Smooth muscle cell (in vitro differentiated cells): ENCODE measurements around the gene FBH1. TPM values are rescaled to one million over a fixed set of nuclear protein-coding genes. Genes with fewer than 3 reads are reported as not detected.
A peak's percentile ranks its signal among the peaks of the same experiment; 100 is the strongest.
"Not testable (repeated sequence)": the region's sequence is repeated elsewhere in the genome, so short reads cannot be mapped to it uniquely, and the experiment has no call there.

ENCODE experiments used
- DNase-seq: peaks from one replicate; lab custom pipeline; 2025; ENCODE audit not compliant: unreplicated experiment; lab: John Stamatoyannopoulos, UW
- H2AFZ ChIP-seq: fragments of 200-600 bp; sonication (generic); 2 replicates; pipeline ENCODE4 v1.6.0; 2016; ENCODE audit warnings: antibody characterized with exemption, low read depth, mild to moderate bottlenecking
- H3F3A ChIP-seq: fragments of 200-600 bp; sonication (generic); 2 replicates; pipeline ENCODE4 v1.6.0; 2017; ENCODE audit warnings: antibody characterized with exemption, low read depth
- H3K27ac ChIP-seq: fragments of 200-600 bp; sonication (generic); 2 replicates; pipeline ENCODE4 v1.5.1; 2016; ENCODE audit warnings: low read depth, mild to moderate bottlenecking
- H3K27me3 ChIP-seq: fragments of 200-600 bp; sonication (generic); 2 replicates; pipeline ENCODE4 v1.6.1; 2016; ENCODE audit warnings: low read depth, mild to moderate bottlenecking
- H3K36me3 ChIP-seq: fragments of 200-600 bp; sonication (generic); 2 replicates; pipeline ENCODE4 v1.5.1; 2016; ENCODE audit warnings: low read depth
- H3K4me1 ChIP-seq: fragments of 200-600 bp; sonication (generic); 2 replicates; pipeline ENCODE4 v1.5.1; 2016; ENCODE audit warnings: low read depth
- H3K4me2 ChIP-seq: fragments of 200-600 bp; sonication (generic); 2 replicates; pipeline ENCODE4 v1.6.0; 2016; ENCODE audit warnings: mild to moderate bottlenecking
- H3K4me3 ChIP-seq: fragments of 200-600 bp; sonication (generic); 2 replicates; pipeline ENCODE4 v1.5.1; 2016; ENCODE audit warnings: mild to moderate bottlenecking
- H3K79me2 ChIP-seq: fragments of 200-600 bp; sonication (generic); 2 replicates; pipeline ENCODE4 v1.6.0; 2016; ENCODE audit warnings: low read depth, mild to moderate bottlenecking
- H3K9ac ChIP-seq: fragments of 200-600 bp; sonication (generic); 2 replicates; pipeline ENCODE4 v1.6.0; 2016; ENCODE audit warnings: low read depth
- H3K9me3 ChIP-seq: fragments of 200-600 bp; sonication (generic); replicated peaks from 2 replicates; pipeline ENCODE4 v1.5.1; 2016; ENCODE audit warnings: low read depth
- H4K20me1 ChIP-seq: fragments of 200-600 bp; sonication (generic); 2 replicates; pipeline ENCODE4 v1.6.0; 2016; ENCODE audit warnings: low read depth
- CTCF ChIP-seq: fragments of 200-600 bp; sonication (generic); IDR thresholded peaks from 2 replicates; pipeline ENCODE4 v1.5.1; 2017; ENCODE audit warnings: borderline replicate concordance, mild to moderate bottlenecking, antibody characterized with exemption; ENCODE audit not compliant: insufficient read depth, poor library complexity, severe bottlenecking
- WGBS: methylation state at CpG from one replicate; pipeline ENCODE4 v1.1.7; 2016; ENCODE audit warnings: low lambda C conversion rate; 5-methylcytosine and 5-hydroxymethylcytosine counted together
- polyA plus RNA-seq: library from polyadenylated mRNA; unstranded; fragments of >200 nt; fragmentation: Nextera tagmentation; extraction: Ambion mirVana; gene quantifications from 2 replicates; pipeline ENCODE4 v1.2.1, GENCODE V29; 2016
- total RNA-seq: library from RNA; depleted of rRNA; stranded (reverse); fragments of >200 nt; gene quantifications from 2 replicates; pipeline ENCODE4 v1.2.3, GENCODE V29; 2014

The FBH1 gene
- total and polyA plus RNA-seq, 2 experiments from 2014 or later, result 68.4 to 70.0 TPM

DNA sequence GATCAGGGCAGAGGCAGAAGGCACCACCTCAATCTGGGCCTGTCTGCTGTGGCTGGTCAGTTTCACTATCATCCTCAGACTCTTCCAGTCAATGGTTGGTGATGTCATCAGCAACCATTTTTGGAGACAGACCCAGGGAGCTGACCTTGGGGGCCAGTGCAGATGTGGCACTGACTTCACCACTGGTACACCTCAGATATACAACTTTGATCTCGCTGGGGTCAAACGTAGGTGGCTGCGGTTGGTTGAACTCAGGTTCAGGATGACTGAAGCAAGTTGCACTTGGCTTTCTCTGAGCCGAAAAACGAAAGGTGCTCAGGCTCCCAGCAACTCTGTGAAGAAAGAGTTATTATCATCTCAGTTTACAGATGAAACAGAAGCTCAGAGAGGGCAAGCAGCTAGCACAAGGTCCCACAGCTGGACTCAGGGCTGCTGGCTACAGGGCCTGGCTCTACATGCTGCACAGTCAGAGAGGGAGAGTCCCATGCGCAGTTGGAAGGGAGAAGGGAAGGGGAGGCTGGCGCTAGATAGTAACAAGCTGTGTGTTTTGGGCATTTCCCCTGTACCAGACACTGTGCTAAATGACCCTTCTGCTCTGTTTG lies 27.6 kb upstream of the FBH1 start:
- no peak for DNase-seq
- peak overlapping the region; percentile 85 for H3K27ac ChIP-seq
- H3K4me2 ChIP-seq, result no peak overlapping the region
- no peak overlapping the region for H3K9ac ChIP-seq
- H3K36me3 ChIP-seq, result no peaks in the 10 kb centered on the region
- no peaks in the 10 kb centered on the region for H4K20me1 ChIP-seq
- WGBS, result over 99% methylated on average over 7 of the region's 7 CpGs
- no peak overlapping the region for H3K4me3 ChIP-seq
- H3K4me1 ChIP-seq, result no peaks in the 10 kb centered on the region
- H3F3A ChIP-seq, result peaks cover 7% of the 10 kb centered on the region
- TF ChIP-seq CTCF, result no peak
- no peaks in the 10 kb centered on the region for H3K9me3 ChIP-seq
- no peaks in the 10 kb centered on the region for H3K27me3 ChIP-seq
- no peaks in the 10 kb centered on the region for H3K79me2 ChIP-seq
- no peak overlapping the region for H2AFZ ChIP-seq

GRCh38 chr10:5862981-5863685 lies 26.9 kb upstream of the FBH1 start:
- 98% methylated on average over 9 of the region's 9 CpGs for WGBS
- not testable (repeated sequence) for DNase-seq, H3F3A ChIP-seq

GRCh38 chr10:5866451-5867081 lies 23.5 kb upstream of the FBH1 start:
- not testable (repeated sequence) for H3K36me3 ChIP-seq, DNase-seq, H3K4me3 ChIP-seq, H4K20me1 ChIP-seq, H3K4me1 ChIP-seq, H3K79me2 ChIP-seq, H3K27ac ChIP-seq, H3K9ac ChIP-seq, H3K27me3 ChIP-seq, H3F3A ChIP-seq, H2AFZ ChIP-seq, H3K9me3 ChIP-seq, H3K4me2 ChIP-seq
- 74% methylated on average over 5 of the region's 5 CpGs for WGBS

More at GRCh38 chr10:5862981-5863685, 26.9 kb upstream of the FBH1 start:
- not testable (repeated sequence) for H4K20me1 ChIP-seq, H3K36me3 ChIP-seq, H2AFZ ChIP-seq, H3K4me2 ChIP-seq, H3K27ac ChIP-seq, H3K79me2 ChIP-seq, H3K27me3 ChIP-seq, H3K9me3 ChIP-seq, H3K9ac ChIP-seq, H3K4me3 ChIP-seq, H3K4me1 ChIP-seq

DNA sequence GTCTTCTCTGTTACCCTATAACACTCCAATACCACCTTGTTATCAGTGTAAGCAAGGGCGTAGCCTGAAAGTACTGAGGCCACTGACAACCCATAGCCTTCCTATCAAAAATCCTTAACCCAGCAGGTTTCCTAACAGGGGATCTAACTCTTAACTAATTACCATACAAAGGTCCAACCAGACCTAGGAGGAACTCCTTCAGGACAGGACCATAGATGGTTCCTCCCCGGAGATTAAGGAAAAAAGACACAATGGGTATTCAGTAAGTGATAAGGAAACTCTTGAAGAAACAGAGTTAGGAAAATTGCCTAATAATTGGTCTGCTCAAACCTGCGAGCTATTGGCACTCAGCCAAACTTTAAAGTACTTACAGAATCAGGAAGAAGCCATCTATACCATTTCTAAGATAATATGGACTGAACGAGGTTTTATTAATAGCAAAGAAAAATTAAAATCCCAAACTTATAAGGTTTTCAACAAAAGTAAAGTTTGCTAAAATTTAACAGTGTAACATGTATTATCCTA lies 22.9 kb upstream of the FBH1 start:
- H3F3A ChIP-seq, H3K36me3 ChIP-seq, H3K4me3 ChIP-seq, DNase-seq, H3K27ac ChIP-seq, H3K4me2 ChIP-seq, H3K9me3 ChIP-seq, H2AFZ ChIP-seq, H3K27me3 ChIP-seq, H3K9ac ChIP-seq, H4K20me1 ChIP-seq, H3K4me1 ChIP-seq, H3K79me2 ChIP-seq: not testable (repeated sequence)
- 81% methylated on average over 4 of the region's 4 CpGs for WGBS

DNA sequence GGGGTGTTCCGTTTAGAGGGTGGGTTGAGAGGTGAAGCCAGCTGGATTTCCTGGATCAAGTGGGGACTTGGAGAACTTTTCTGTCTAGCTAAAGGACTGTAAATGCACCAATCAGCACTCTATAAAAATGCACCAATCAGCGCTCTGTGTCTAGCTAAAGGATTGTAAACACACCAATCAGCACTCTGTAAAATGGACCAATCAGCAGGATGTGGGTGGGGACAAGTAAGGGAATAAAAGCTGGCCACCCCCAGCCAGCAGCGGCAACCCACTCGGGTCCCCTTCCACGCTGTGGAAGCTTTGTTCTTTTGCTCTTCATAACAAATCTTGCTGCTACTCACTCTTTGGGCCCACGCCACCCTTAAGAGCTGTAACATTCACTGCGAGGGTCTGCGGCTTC lies 21.7 kb upstream of the FBH1 start:
- not testable (repeated sequence) for H3K4me1 ChIP-seq, H2AFZ ChIP-seq, H3K36me3 ChIP-seq, H3K9ac ChIP-seq, H3K27me3 ChIP-seq, H3K4me2 ChIP-seq, H4K20me1 ChIP-seq, H3K79me2 ChIP-seq, H3K27ac ChIP-seq, H3F3A ChIP-seq, H3K4me3 ChIP-seq, H3K9me3 ChIP-seq, DNase-seq
- 94% methylated on average over 8 of the region's 8 CpGs for WGBS
